ENCODE results near the gene SEZ6.
A peak's percentile ranks its signal among the peaks of the same experiment; 100 is the strongest.

The SEZ6 gene

GRCh38 chr17:28928061-28928460 lies 77.8 kb downstream of the SEZ6 start:
- DNase-seq = no peak

- DNase-seq = no peak
Measured at GRCh38 chr17:28926786-28927185, 79.0 kb downstream of the SEZ6 start.

- no peak for DNase-seq
Measured at GRCh38 chr17:28926366-28926765, 79.5 kb downstream of the SEZ6 start.

GRCh38 chr17:28925912-28926365 lies 79.9 kb downstream of the SEZ6 start:
- DNase-seq = no peak

GRCh38 chr17:28920201-28920600 lies 85.6 kb downstream of the SEZ6 start:
- no peak for DNase-seq

GRCh38 chr17:28918295-28918694 lies 87.5 kb downstream of the SEZ6 start:
- no peak for DNase-seq

GRCh38 chr17:28917465-28917864 lies 88.4 kb downstream of the SEZ6 start:
- DNase-seq = no peak

- DNase-seq = no peak
Measured at GRCh38 chr17:28917029-28917428, 88.8 kb downstream of the SEZ6 start.

GRCh38 chr17:28916302-28916934 lies 89.4 kb downstream of the SEZ6 start:
- peak; percentile 5 for DNase-seq

GRCh38 chr17:28912938-28913333 lies 92.9 kb downstream of the SEZ6 start:
- no peak for DNase-seq

- no peak for DNase-seq
Measured at GRCh38 chr17:28912281-28912937, 93.4 kb downstream of the SEZ6 start.

GRCh38 chr17:28911411-28912045 lies 94.3 kb downstream of the SEZ6 start:
- DNase-seq = no peak

GRCh38 chr17:28910534-28910933 lies 95.3 kb downstream of the SEZ6 start:
- no peak for DNase-seq

- DNase-seq = no peak
Measured at GRCh38 chr17:28908640-28909167, 97.1 kb downstream of the SEZ6 start.

GRCh38 chr17:28907709-28908475 lies 97.9 kb downstream of the SEZ6 start:
- DNase-seq = no peak

GRCh38 chr17:28906706-28907438 lies 99.0 kb downstream of the SEZ6 start:
- no peak for DNase-seq

- DNase-seq = no peak
Measured at GRCh38 chr17:28906276-28906675, 99.6 kb downstream of the SEZ6 start.
